ENCODE results near the gene DDAH1.

Gene DDAH1

DNA sequence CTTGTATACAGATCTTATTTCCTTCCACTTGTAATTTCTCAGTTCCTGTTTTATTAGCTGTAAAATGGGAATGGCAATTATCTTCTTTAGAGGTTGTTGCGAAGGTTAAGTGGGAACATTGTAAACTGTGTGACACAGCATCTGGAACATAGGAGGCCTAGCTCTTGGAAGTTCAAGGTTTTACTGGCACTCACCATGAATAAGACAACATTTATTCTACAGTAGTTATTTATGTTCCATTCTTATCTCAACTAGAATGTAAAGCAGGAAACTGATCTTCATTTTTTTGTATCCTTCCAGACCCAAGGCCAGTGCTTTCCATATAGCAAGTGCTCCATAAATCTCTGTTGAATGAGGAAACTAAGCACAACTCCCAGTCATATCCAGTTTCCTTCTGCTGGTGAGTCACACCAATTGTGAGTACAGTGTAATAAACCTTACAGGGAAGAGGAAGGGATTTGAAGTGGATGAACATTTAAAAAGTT is 189.9 kb downstream of the DDAH1 start:
- no peak for DNase-seq (ENCODE audit: low read depth)

DNA sequence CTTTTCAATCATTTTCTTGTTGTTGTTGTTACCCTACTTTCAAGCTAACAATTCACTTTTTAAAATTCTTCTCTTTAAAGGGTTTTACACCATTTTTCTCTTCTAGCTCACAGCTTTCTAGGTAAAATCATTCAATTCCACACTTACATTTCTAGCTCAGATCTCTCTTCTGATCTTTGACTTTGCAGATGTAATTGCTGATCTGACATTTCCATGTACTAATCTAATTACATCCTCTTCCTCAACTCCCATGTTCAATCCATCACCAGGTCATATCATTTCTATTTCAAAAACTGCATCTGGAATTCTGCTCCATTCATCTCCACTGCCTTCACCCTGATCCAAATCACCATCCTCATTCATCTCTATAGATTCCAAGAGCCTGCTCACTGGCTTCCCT is 191.6 kb downstream of the DDAH1 start:
- DNase-seq (ENCODE audit: low read depth) = no peak

DNA sequence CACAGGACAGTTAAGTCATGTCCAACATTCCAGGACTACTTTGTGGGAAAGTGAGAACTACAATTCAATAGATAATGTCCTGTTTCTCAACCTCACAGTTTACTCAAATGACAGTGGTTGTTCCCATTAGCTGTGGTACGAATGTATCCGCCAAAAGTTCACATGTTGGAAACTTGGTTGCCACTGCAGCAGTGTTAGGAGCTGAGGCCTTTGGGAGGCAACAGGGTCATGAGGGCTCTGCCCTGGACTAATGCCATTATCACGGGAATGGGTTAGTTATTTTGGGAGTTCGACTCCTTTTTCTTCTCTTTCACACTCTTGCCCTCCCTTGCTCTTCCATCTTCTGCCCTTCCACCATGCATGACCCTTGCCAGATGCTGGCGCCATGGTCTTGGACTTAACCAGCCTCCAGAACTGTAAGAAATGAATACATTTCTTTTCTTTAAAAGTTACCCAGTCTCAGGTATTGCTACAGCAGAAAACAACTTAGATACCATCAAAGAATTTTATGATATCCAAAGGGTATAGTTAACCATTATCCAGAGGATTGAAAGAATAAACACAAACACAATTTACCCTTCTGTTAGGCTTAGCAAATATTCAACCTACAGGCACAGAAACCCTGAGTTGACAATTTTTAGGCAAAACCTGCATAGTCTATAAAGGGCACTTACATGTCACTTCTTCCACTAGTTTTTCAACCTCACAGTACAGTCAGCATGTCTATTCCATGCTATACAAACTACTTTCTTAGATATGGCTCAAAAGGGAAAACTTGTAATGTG is 196.0 kb downstream of the DDAH1 start:
- DNase-seq (ENCODE audit: low read depth) = no peak
